Neural cell (in vitro differentiated cells): ENCODE measurements around the gene WDFY3. TPM values are rescaled to one million over a fixed set of nuclear protein-coding genes. Genes with fewer than 3 reads are reported as not detected.

Experiments
- H2AFZ ChIP-seq: fragments of 200-600, 300-800 bp; sonication (generic), shearing (Covaris generic); 2 replicates; pipeline ENCODE4 v1.6.0; 2014; ENCODE audit warnings: low read depth, mild to moderate bottlenecking, antibody characterized with exemption, low read length, moderate library complexity
- H3F3A ChIP-seq: fragments of 200-600 bp; shearing (Covaris generic); 2 replicates; pipeline ENCODE4 v1.6.1; 2016; ENCODE audit warnings: mild to moderate bottlenecking, moderate library complexity, mixed read lengths, antibody characterized with exemption, low read length; ENCODE audit not compliant: insufficient read depth, poor library complexity, severe bottlenecking
- H3K27ac ChIP-seq: fragments of 200-600, 300-800 bp; sonication (generic), shearing (Covaris generic); 2 replicates; pipeline ENCODE4 v1.5.1; 2014; ENCODE audit warnings: mild to moderate bottlenecking, low read length, moderate library complexity
- H3K27me3 ChIP-seq: fragments of 300-800, 200-600 bp; sonication (generic), shearing (Covaris generic); 2 replicates; pipeline ENCODE4 v1.6.0; 2014; ENCODE audit warnings: mild to moderate bottlenecking, low read depth, low read length, moderate library complexity; ENCODE audit not compliant: insufficient read depth
- H3K36me3 ChIP-seq: fragments of 300-800, 200-600 bp; sonication (generic), shearing (Covaris generic); 2 replicates; pipeline ENCODE4 v1.5.1; 2014; ENCODE audit warnings: mild to moderate bottlenecking, antibody characterized with exemption, low read length, moderate library complexity; ENCODE audit not compliant: insufficient read depth
- H3K4me2 ChIP-seq: fragments of 300-800, 200-600 bp; sonication (generic), shearing (Covaris generic); 2 replicates; pipeline ENCODE4 v1.6.0; 2014; ENCODE audit warnings: mild to moderate bottlenecking, low read length
- H3K4me3 ChIP-seq: fragments of 300-800, 200-600 bp; sonication (generic), shearing (Covaris generic); 2 replicates; pipeline ENCODE4 v1.5.1; 2014; ENCODE audit warnings: mild to moderate bottlenecking, low read length, moderate library complexity
- H3K79me2 ChIP-seq: fragments of 200-600 bp; shearing (Covaris generic); replicated peaks from 2 replicates; pipeline ENCODE4 v1.6.0; 2014; ENCODE audit warnings: mild to moderate bottlenecking, low read length, moderate library complexity; ENCODE audit not compliant: insufficient read depth
- H3K9ac ChIP-seq: fragments of 300-800, 200-600 bp; sonication (generic), shearing (Covaris generic); 2 replicates; pipeline ENCODE4 v1.6.1; 2016; ENCODE audit warnings: mild to moderate bottlenecking, low read length, mixed read lengths
- H3K9me2 ChIP-seq: fragments of 200-600 bp; shearing (Covaris generic); 2 replicates; pipeline ENCODE4 v1.6.1; 2016; ENCODE audit warnings: mild to moderate bottlenecking, low read length, mixed read lengths; ENCODE audit not compliant: insufficient read depth
- H3K9me3 ChIP-seq: fragments of 200-600, 300-800 bp; sonication (generic), shearing (Covaris generic); 2 replicates; pipeline ENCODE4 v1.6.1; 2016; ENCODE audit warnings: mild to moderate bottlenecking, mixed run types, low read length, moderate library complexity, mixed read lengths
- H4K20me1 ChIP-seq: fragments of 200-600 bp; shearing (Covaris generic); 2 replicates; pipeline ENCODE4 v1.6.1; 2016; ENCODE audit warnings: mild to moderate bottlenecking, mixed run types; ENCODE audit not compliant: insufficient read depth
- EP300 ChIP-seq: fragments of 450-650 bp; conservative IDR thresholded peaks from 2 replicates; pipeline ENCODE4 v1.6.1; 2014; ENCODE audit warnings: antibody characterized with exemption, mild to moderate bottlenecking, moderate library complexity; ENCODE audit not compliant: poor library complexity, severe bottlenecking
- EZH2 ChIP-seq: fragments of 200-600, 300-800 bp; shearing (Covaris generic), sonication (generic); IDR thresholded peaks from 2 replicates; pipeline ENCODE4 v1.6.1; 2014; ENCODE audit warnings: antibody characterized with exemption, low read length, borderline replicate concordance, mild to moderate bottlenecking; ENCODE audit not compliant: insufficient read depth, poor library complexity, severe bottlenecking
- MXI1 ChIP-seq: fragments of 450-650 bp; conservative IDR thresholded peaks from 2 replicates; pipeline ENCODE4 v1.6.1; 2014; ENCODE audit warnings: antibody characterized with exemption, mild to moderate bottlenecking; ENCODE audit not compliant: poor library complexity, severe bottlenecking
- POLR2AphosphoS5 ChIP-seq: IDR thresholded peaks from 2 replicates; pipeline ENCODE4 v1.6.1; 2012
- RAD21 ChIP-seq: fragments of 450-650 bp; conservative IDR thresholded peaks from 2 replicates; pipeline ENCODE4 v1.6.1; 2014; ENCODE audit warnings: antibody characterized with exemption, mild to moderate bottlenecking, moderate library complexity
- REST ChIP-seq: IDR thresholded peaks from 2 replicates; pipeline ENCODE4 v1.6.1; 2012; ENCODE audit warnings: borderline replicate concordance
- SMC3 ChIP-seq: fragments of 450-650 bp; conservative IDR thresholded peaks from 2 replicates; pipeline ENCODE4 v1.6.1; 2014; ENCODE audit warnings: antibody characterized with exemption, mild to moderate bottlenecking, moderate library complexity; ENCODE audit not compliant: poor library complexity
- TAF1 ChIP-seq: IDR thresholded peaks from 2 replicates; pipeline ENCODE4 v1.6.1; 2012; ENCODE audit warnings: low read depth
- polyA plus RNA-seq: library from polyadenylated mRNA; depleted of rRNA; stranded (reverse); fragments of >200 nt; gene quantifications from 2 replicates; pipeline ENCODE4 v1.2.3, GENCODE V29; 2014
- TF ChIP-seq, protein P1 (sequence below): fragments of 450-650 bp; IDR thresholded peaks from 2 replicates; pipeline ENCODE4 v1.5.1; 2014; ENCODE audit warnings: antibody characterized with exemption, mild to moderate bottlenecking, moderate library complexity; ENCODE audit not compliant: poor library complexity, severe bottlenecking

WDFY3 gene
- polyA plus RNA-seq, 1 donor from 2014 or later = 39.8 TPM

DNA sequence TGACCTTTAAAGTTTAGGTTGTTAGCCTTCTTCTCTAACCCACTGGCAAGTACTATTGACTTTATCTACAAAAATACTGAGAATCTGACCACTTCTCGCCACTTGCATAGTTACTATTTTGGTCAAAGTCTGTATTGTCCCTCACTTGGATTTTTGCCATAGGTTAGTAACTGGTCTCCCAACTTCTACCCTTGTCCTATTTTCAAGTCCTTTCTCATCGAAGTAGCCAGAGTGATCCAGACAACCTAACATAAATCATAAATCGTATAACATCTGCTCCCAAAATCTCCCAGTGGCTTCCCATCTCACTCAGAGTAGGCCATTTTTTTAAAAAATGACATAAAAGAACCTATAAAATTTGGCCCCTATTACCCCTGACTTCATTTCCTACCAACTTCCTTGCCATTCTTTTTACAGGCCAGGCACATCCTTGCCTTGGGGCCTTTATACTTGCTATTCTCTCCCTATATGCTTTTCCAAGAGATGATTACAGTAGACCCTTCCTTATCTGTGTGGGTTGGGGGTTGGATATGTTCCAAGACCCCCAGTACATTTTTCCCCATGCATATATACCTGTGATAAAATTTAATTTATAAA is 29.0 kb downstream of the WDFY3 start:
- no peak overlapping the region for H3K9ac ChIP-seq
- H3K27me3 ChIP-seq = no peaks in the 10 kb centered on the region
- H3K79me2 ChIP-seq = peaks cover 83% of the 10 kb centered on the region
- no peak overlapping the region for H3K27ac ChIP-seq
- H4K20me1 ChIP-seq = no peaks in the 10 kb centered on the region
- H2AFZ ChIP-seq = no peak overlapping the region
- no peak overlapping the region for H3K4me3 ChIP-seq
- H3K4me2 ChIP-seq = no peak overlapping the region
- H3F3A ChIP-seq = no peaks in the 10 kb centered on the region
- H3K9me2 ChIP-seq = no peaks in the 10 kb centered on the region
- TF ChIP-seq SMC3 = no peak
- TF ChIP-seq MXI1 = no peak
- no peak for TF ChIP-seq POLR2AphosphoS5
- no peak for TF ChIP-seq EP300
- TF ChIP-seq TAF1 = no peak
- TF ChIP-seq, protein P1, sequence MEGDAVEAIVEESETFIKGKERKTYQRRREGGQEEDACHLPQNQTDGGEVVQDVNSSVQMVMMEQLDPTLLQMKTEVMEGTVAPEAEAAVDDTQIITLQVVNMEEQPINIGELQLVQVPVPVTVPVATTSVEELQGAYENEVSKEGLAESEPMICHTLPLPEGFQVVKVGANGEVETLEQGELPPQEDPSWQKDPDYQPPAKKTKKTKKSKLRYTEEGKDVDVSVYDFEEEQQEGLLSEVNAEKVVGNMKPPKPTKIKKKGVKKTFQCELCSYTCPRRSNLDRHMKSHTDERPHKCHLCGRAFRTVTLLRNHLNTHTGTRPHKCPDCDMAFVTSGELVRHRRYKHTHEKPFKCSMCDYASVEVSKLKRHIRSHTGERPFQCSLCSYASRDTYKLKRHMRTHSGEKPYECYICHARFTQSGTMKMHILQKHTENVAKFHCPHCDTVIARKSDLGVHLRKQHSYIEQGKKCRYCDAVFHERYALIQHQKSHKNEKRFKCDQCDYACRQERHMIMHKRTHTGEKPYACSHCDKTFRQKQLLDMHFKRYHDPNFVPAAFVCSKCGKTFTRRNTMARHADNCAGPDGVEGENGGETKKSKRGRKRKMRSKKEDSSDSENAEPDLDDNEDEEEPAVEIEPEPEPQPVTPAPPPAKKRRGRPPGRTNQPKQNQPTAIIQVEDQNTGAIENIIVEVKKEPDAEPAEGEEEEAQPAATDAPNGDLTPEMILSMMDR = no peak
- no peak for TF ChIP-seq REST
- no peak for TF ChIP-seq EZH2
- no peak for TF ChIP-seq RAD21
- no peaks in the 10 kb centered on the region for H3K9me3 ChIP-seq
- H3K36me3 ChIP-seq = peaks cover 5% of the 10 kb centered on the region

DNA sequence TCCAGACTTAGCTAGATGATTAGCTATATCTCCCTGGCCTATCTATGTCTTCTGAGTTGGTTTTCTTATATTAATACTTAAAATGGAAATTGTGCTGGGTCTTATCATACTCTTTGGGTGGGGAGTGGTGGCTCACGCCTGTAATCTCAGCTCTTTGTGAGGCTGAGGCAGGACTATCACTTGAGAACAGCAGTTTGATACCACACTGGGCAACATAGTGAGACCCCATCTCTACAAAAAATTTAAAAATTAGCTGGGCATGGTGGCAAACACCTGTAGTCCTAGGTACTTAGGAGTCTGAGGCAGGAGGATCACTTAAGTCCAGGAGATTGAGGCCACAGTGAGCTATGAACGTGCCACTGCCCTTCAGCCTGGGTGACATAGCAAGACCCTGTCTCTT is 30.4 kb downstream of the WDFY3 start:
- H3K36me3 ChIP-seq = peaks cover 4% of the 10 kb centered on the region
- H3K4me2 ChIP-seq = no peak overlapping the region
- H3K79me2 ChIP-seq = peaks cover 70% of the 10 kb centered on the region
- no peaks in the 10 kb centered on the region for H3F3A ChIP-seq
- H3K4me3 ChIP-seq = no peak overlapping the region
- H4K20me1 ChIP-seq = no peaks in the 10 kb centered on the region
- no peaks in the 10 kb centered on the region for H3K27me3 ChIP-seq
- H3K9me2 ChIP-seq = no peaks in the 10 kb centered on the region
- no peak for TF ChIP-seq RAD21
- no peak for TF ChIP-seq EZH2
- no peaks in the 10 kb centered on the region for H3K9me3 ChIP-seq
- H3K9ac ChIP-seq = no peak overlapping the region
- H3K27ac ChIP-seq = no peak overlapping the region
- no peak overlapping the region for H2AFZ ChIP-seq

GRCh38 chr4:84932462-84932861 is 34.0 kb downstream of the WDFY3 start:
- Histone ChIP-seq H3K27ac (no peak overlapping the region), H3K36me3 (peaks cover 12% of the 10 kb centered on the region), H3K9ac (no peak overlapping the region), H4K20me1 (no peaks in the 10 kb centered on the region), H3K79me2 (peaks cover 38% of the 10 kb centered on the region), H3K4me3 (no peak overlapping the region), H3K9me3 (no peaks in the 10 kb centered on the region), H3F3A (no peaks in the 10 kb centered on the region), H2AFZ (no peak overlapping the region), H3K27me3 (no peaks in the 10 kb centered on the region), H3K4me2 (no peak overlapping the region), H3K9me2 (no peaks in the 10 kb centered on the region)
- no peak for TF ChIP-seq TAF1
- TF ChIP-seq SMC3 = no peak
- no peak for TF ChIP-seq MXI1
